Head of caudate nucleus (tissue), 42 donors: ENCODE measurements around the gene ZNF804A.
A peak's percentile ranks its signal among the peaks of the same experiment; 100 is the strongest.
"Not testable (repeated sequence)": the region's sequence is repeated elsewhere in the genome, so short reads cannot be mapped to it uniquely, and the experiment has no call there.

Source experiments
- DNase-seq, 42 donors: peaks; one replicate each; pipeline versions ENCODE4 v3.0.0 to v3.0.0-alpha.2; 2020 to 2021; ENCODE audit warnings: mixed read lengths in 7 of 42
- intact Hi-C: fragments of 100-400 bp; cut with DNase I; formaldehyde crosslinking; loops from one replicate; pipeline ENCODE4 v1.15.0; 2022

ZNF804A gene

GRCh38 chr2:184692141-184692734 lies 93.9 kb downstream of the ZNF804A start:
- intact Hi-C loops: no loop called here
- no peak for DNase-seq

- intact Hi-C loops: no loop called here
- no peak for DNase-seq
Measured at GRCh38 chr2:184696644-184697043, 98.3 kb downstream of the ZNF804A start.

- no peak for DNase-seq
- intact Hi-C loops: no loop called here
Measured at GRCh38 chr2:184698476-184698875, 100.1 kb downstream of the ZNF804A start.

- intact Hi-C loops: no loop called here
- peak in 18 of 42 donors; percentile 1 to 66 (median 24) for DNase-seq
Measured at GRCh38 chr2:184721881-184722280, 123.6 kb downstream of the ZNF804A start.

- intact Hi-C loops: no loop called here
Measured at GRCh38 chr2:184727813-184728212, 129.5 kb downstream of the ZNF804A start.

GRCh38 chr2:184728411-184728810 lies 130.1 kb downstream of the ZNF804A start:
- intact Hi-C loops: no loop called here
- DNase-seq: no peak

More at GRCh38 chr2:184727813-184728212, 129.5 kb downstream of the ZNF804A start:
- DNase-seq: no peak

GRCh38 chr2:184729581-184729980 lies 131.3 kb downstream of the ZNF804A start:
- intact Hi-C loops: no loop called here
- DNase-seq: no peak

- intact Hi-C loops: no loop called here
- no peak for DNase-seq
Measured at GRCh38 chr2:184730288-184730687, 132.0 kb downstream of the ZNF804A start.

GRCh38 chr2:184734338-184734737 lies 136.0 kb downstream of the ZNF804A start:
- intact Hi-C loops: no loop called here
- no peak for DNase-seq

GRCh38 chr2:184735611-184736010 lies 137.3 kb downstream of the ZNF804A start:
- intact Hi-C loops: no loop called here
- DNase-seq: no peak

GRCh38 chr2:184743096-184743495 lies 144.8 kb downstream of the ZNF804A start:
- intact Hi-C loops: no loop called here
- no peak for DNase-seq

- intact Hi-C loops: no loop called here
- DNase-seq: no peak
Measured at GRCh38 chr2:184756161-184756560, 157.8 kb downstream of the ZNF804A start.

- no peak for DNase-seq
- intact Hi-C loops: no loop called here
Measured at GRCh38 chr2:184756885-184757284, 158.6 kb downstream of the ZNF804A start.

- DNase-seq, intact Hi-C loops: not testable (repeated sequence)
Measured at GRCh38 chr2:184759557-184760255, 161.4 kb downstream of the ZNF804A start.

- DNase-seq: no peak
- intact Hi-C loops: no loop called here
Measured at GRCh38 chr2:184760931-184761330, 162.6 kb downstream of the ZNF804A start.

- intact Hi-C loops: no loop called here
- DNase-seq: no peak
Measured at GRCh38 chr2:184765112-184765895, 167.0 kb downstream of the ZNF804A start.

GRCh38 chr2:184767059-184767458 lies 168.7 kb downstream of the ZNF804A start:
- DNase-seq: no peak
- intact Hi-C loops: no loop called here

- intact Hi-C loops: no loop called here
- DNase-seq: no peak
Measured at GRCh38 chr2:184769023-184769422, 170.7 kb downstream of the ZNF804A start.

GRCh38 chr2:184769686-184770085 lies 171.4 kb downstream of the ZNF804A start:
- intact Hi-C loops: no loop called here
- DNase-seq: no peak

- no peak for DNase-seq
- intact Hi-C loops: no loop called here
Measured at GRCh38 chr2:184779777-184780176, 181.4 kb downstream of the ZNF804A start.
